SK-N-DZ (cell line): ENCODE measurements around the gene MPZL3.

Experiments
- DNase-seq: peaks from one replicate; pipeline ENCODE4 v3.0.0-alpha.2; 2015; ENCODE audit warnings: low spot score

MPZL3 gene

DNA sequence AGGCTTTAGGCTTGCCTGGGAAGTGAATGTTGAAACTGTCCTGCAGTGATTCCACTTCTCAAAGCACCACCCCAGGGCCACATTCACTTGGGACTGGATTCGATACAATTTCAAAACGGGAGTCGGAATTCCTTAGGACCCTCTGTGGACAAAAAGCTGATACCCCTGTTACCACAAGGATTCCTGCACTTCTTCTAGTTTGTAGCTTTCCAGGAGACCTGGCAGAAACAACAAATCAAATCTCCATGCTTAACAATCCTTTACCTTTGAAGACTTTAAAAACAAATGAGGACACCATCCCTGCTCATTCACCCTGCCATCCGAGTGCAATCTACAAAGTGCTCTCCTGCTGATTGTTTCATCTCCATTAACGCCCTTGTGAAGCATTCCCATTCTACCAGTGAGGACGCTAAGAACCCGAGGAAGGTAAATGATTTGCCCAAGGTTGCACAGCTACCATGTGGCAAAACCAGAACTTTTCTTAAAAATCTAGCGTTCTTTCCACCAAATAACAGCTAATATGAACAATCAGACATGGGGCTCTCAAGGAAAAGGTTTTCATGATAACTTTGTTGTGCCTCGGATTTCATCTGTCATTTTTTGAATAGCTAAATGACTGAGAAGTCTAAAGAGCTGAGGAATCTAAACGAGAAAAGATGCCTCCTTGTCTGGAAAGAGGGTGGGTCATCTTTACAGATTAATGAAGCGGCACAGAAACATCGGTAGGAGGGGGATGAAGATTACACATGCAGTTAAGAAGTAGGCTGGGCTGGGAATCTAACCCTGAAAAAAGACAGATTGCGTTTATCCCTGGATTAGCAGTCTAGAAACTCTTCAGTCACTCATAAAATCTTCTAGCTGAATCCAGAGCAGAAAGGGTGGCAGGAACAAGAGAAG is 12.7 kb upstream of the MPZL3 start:
- no peak for DNase-seq

DNA sequence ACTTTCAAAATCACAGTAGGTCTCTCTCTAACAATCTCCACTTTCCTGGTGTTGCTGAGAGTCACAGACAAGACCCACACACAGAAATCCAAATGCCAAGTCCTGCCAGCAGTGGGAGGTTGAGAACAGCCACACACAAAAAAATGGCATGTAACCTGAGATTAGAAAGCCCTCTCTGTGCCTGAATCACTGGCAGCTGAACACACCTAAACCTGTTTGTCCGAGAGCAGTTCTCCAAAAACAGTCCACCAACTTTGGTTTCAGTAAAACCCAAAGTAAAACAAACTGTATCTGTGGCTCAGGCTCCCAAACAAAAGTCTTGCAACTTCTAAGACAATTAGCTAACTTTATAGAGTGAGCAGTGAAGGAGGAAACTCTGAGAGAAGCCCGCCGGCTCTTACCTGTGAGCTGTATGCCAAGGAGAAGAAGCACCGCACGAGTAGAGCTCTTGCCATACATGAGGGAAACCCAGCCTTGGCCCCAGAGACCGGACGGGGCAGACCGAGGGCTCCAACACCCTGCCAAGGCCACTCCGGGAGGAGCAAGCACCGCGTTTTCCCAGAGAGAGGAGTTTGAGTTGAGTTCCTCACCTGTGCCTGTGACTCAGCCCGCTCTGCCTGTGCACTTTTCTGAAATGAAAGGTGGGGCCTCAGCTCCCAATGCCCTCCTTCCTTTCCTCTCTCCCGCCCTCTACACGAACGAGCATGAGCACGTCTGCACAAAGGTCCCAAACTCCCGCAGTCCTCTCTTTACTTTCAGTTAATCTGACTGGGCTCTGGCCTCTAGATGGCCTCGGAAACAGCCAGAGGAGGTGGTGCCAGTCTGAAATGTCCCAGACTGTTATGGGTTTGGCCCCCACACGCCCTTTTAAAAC is 11.8 kb upstream of the MPZL3 start, which contains the start of gene MPZL2:
TSS of gene MPZL2 (minus strand) at position 603 of the 874 bp plus-strand sequence. CDS start at position 459, 144 bp downstream.
- no peak for DNase-seq

DNA sequence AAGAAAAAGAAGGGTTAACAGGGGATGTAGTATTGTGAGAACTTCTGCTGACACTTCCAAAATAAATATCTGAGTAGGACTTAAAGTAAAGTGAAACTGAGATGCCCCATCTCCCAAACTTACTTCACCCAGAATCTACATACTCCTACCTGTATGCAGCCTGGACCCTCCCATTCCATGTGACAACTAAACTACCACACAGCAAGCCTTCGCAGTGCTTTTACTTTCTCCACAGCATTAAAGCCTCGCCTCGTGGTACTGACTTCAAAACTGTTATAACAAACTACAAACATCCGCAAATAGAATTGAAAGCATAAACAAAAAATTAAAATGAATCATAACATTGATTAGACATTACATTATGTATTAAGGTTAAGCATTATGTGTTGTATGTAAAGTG is 10.9 kb upstream of the MPZL3 start:
- no peak for DNase-seq

DNA sequence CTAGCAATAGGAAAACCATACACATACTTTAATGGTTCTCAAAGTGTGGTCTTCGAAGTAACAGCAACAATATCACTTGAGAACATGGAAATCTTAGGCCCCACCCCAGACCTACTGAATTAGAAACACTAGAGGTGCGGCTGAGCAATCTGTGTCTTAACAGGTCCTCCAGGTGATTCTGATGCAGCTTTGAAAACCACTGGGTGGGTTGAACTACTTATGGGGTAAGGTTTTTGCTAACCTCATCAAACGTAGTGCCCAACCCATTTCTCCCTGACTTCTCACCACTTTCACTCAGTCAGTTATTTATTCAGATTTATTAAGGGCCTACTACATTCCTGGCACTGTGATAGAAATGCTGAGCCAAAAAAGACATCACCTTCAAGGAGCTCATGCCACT is 8.2 kb upstream of the MPZL3 start:
- no peak for DNase-seq

DNA sequence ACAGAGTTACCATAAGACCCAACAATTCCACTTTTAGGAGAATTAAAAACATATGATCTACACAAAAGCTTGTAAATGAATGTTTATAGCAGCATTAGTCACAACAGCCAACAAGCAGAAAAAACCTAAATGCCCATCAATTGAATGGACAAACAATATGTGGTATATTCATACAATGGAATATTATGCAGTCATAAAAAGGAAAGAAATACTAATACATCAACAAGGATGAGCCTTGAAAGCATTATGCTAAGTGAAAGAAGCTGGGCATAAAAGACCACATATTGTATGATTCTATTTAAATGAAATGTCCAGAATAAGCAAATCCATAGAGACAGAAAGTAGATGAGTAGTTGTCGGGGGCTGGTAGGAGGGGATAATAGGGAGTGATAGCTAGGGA is 7.0 kb upstream of the MPZL3 start:
- DNase-seq = no peak

DNA sequence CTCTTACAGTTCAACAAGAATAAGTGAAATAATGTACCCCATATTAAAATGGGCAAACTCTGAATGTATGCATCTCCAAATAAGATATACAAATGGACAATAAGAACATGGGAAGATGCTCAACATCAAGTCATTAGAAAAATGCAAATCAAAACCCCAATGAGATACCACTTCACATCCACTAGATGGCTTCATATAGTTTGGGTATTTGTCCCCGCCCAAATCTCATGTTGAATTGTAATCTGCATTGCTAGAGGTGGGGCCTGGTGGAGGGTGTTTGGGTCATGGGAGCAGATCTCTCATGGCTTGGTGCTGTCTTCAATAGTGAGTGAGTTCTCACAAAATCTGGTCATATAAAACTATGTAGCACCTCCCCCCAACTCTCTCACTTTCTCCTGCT is 6.2 kb upstream of the MPZL3 start:
- DNase-seq = no peak

DNA sequence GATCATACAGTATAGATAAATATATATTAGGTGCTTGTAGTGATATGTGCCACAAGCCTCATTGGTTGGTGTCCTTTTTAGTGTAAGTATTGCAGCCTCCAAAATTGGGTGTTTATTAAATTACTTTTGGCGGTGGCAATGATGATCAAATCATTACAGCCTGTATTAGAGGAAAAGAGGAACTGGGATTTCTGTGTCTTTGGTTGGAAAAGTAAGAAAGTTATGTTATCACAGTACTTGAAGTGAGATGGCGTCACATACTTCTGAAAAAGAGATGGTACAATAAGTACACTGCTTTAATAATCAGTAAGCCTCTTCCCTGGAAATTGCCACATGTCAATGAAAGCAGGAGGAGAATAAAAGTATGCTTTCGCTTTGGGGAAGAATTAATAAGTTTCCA is 523 bp upstream of the MPZL3 start:
- DNase-seq = no peak

DNA sequence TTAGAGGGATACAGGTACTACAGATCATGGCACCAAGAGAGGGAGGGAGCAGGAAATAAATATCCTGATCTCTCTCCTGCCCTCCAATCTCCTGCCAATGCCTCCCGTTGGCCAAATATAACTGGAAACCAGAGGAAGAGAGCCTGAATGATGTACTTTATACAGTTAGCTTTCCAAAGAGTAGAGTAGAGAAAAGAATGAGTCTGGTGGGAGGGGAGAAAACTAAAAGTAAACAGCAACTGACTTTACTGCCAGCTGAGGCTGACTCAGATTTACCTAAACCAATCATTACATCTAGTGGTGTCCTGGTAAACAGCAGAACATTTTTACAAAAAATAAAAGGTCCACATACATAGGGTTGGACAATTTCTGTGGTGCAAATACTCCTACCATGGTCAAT is 5.1 kb downstream of the MPZL3 start:
- DNase-seq = no peak

DNA sequence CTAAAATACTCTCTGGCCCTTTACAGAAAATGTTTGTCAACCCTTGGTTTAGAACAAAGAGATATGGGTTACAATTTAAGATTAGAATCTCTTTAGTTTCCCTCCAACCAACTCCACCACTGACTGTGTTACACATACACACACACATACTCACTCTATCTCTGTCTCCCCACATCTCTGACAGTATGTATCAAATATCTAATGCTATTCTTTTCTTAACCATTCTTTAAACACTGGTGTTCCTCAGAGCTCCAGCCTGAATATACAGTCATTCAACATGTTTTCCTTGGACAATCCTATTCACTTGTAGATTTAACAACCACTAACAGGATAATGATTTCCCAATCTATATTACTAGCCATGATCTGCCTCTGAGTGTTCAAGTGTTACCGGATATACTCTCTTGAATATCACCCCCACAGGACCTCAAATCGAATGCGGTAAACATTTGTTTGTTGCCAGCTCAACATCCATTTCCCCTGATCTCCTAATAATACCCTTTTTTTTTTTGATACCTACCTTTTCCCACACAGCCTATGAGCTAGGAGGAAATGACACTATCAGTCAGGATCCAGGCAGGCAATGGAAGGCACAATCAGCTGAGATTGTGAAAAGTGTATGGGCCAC is 6.1 kb downstream of the MPZL3 start:
- DNase-seq = no peak

DNA sequence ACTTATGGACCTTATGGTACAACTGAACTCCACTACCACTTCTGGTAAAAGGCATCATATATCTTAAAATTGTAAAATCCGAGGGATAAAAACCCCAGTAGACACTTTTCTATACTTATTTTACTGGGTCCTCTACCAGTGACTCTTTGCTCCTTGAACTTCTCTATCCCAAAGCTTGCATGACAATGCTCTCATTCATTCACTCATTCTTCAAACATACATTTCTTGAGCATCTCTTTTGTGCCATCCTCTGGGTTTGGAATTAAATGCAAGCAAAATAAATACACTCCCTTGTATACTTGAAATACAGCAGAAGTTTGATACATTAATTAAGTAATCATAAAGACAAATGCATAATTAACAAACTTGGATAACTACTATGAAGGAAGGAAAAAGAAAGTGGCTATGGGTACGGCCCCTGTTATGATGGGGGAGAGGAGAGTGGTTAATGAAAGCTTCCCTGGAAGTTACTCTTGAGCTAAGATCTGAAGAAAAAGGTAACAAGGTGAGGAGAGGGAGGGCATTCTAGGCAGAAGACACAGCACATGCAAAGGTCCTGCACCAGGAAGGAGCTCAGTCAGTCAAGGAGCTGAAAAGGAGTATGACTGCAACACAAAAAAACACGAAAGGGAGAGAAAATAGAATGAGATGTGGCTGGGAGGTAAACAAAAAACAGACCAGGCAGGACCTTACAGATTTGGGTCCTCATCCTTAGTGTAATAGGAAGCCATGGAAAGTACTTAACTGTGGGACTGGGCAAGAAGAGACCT is 8.0 kb downstream of the MPZL3 start:
- no peak for DNase-seq

DNA sequence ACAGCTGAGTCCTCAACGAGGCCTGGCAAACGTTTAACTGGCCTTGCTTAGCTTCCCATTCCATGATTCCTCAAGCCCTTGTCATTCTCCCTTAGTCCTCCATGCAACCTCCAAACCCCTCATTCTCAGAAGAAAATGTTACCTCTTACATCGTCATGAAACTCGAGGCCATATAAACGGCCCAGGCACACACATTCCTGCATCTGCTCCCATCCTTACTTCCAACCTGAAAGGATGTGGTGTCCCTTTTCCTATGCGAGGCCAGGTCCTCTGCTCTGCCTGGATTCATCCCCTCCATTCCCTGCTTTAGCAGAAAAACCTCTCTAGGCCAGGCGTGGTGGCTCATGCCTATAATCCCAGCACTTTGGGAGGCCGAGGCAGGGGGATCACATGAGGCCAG is 9.0 kb downstream of the MPZL3 start:
- no peak for DNase-seq

DNA sequence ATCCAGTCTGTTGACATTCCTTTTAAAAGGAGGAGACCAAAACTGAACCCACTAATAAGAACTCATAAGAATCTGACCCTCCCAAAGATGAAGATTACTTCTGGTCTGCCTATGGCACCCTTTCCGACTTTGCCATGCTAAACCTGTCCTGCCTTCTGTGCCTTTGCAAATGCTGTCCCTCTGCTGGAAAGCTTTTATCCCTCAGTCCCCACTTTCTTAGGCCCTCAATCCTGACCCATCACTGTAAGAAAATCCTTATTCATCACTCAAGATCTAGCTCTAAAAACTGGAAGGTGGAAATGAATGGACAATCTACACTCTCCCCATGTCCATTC is 10.4 kb downstream of the MPZL3 start:
- no peak for DNase-seq

DNA sequence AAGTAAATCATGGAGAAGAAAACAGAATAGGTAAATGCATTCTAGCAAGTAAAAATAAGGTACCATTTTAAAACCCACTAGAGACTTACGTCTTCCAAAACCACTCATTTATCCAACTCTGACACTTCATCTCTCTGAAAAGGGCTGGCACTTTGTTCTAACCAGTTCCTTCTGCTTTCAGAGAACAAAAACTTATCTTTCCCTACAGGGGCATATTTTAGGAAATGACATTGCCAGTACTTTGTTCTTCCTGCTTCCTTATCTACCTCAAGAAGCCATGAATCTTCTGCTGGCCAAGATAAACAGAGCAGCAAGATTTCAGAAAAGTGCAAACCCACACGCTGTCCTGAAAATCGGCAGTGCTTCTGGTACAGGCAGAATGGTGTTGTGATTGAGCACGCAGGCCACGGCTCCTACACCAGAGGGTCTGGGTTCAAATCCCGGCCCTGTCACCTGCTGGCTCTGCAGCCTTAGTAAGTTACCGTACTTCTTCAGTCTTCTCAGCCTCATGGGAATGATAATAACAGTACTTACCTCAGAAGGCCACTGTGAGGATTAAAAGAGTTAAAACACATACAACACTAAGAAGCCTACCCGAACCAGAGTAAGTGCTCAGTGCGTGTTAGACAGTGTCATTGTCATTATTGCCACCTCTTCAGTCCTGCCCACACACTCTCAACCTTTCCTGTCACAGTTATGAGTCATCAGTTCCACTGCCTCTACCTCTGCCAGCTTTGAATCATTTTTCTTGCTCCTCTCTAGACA is 11.0 kb downstream of the MPZL3 start:
- DNase-seq = no peak

DNA sequence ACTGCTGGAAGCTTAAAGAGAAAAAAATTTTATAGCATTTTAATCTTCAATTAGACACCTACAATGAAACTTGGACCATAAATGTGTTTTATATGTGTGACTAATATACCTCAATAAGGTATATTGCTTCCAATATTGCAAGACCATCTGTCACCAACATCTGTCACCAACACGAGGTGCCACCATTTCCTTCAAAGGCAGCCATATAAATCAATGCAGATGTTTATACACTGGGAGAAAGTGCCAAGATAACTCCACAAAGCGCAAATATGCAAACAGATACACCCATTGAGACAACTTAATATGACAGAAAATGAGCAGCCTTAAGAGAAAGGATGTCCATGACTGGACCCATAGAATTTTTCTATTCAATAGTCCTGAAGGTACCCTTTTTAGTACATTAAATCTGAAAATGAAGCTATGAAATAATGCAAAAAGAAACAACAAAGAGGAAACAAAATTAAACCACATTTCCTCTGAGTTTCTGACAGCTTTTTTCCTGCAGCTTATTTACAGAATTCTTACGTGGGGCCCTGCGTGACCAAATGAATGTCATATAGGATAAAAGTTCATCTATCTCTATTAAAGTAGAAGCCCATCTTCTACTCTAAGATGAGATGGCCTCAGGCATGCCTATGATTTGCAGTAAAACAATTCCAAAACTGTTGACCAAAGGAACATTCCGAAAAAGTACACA is 12.5 kb downstream of the MPZL3 start:
- no peak for DNase-seq

DNA sequence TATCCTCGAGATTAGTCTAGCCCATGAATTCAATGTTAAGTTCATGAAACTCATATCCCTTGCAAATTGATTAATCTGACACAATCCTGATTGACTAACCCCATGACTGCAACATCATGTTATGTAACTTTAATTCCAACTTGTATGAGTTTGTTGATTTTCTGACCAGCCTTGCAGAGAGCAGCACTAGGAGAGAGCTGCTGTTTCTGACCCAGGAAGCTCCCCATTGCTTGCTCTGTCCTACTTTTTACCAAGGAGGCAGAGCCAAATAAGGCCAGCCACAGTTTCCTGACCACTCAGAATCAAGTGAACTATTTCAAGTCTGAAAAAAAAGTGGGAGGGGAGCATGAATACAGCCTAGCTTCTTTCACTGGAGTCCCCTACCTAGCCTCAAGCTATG is 13.2 kb downstream of the MPZL3 start:
- no peak for DNase-seq

DNA sequence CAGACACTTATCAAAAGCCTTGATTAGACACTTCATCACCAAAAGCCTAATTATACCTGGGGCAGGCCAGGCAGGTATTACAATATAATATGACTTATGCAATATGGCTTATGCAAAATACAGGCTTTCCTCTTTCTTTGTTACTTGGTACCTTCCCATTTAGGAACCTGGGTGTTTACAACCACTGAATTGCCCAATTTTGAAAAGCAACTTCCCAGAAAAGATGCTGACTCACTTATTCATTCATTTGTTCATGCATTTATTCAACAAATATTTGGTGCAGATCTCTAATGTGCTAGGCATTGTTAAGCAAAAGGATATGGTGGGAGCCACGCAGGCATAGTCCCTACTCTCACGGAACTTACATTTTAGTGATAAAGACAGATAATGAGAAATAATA is 13.7 kb downstream of the MPZL3 start:
- no peak for DNase-seq

DNA sequence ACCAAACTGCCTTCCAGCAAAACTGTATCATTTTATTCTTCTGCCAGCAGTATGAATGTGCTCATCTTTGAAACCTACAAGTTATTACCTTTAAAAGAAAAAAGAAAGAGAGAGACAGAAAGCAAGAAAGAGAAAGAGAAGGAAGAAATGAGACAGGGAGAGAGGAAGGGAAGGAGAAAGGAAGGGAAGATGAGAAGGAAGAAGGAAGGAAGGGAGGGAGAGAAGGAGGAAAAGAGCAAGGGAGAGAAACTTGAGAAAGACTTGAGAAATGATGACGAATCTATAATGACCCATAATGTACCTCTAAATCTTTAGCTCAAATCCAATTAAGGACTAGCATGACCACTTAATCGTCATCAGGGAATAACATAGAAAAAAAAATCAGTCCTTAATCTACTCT is 16.0 kb downstream of the MPZL3 start:
- DNase-seq = no peak

DNA sequence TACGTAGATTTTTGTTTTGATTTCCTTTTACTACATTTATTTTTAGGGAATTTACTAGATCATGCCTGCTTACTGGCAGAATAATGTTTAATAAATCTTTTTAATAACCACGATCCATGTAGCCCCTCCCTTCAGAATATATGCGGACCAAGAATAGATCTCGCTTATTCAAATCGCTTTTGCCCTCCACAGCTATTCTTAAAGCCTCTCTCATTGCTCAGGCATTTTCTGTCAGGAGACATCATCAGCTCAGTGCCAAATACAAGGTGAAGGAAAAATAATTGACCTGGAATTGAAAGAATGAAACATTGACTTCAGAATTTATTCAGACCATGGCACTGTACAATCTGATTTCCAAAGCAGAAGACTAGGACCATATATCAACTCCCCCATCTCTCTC is 17.3 kb downstream of the MPZL3 start:
- DNase-seq = no peak

DNA sequence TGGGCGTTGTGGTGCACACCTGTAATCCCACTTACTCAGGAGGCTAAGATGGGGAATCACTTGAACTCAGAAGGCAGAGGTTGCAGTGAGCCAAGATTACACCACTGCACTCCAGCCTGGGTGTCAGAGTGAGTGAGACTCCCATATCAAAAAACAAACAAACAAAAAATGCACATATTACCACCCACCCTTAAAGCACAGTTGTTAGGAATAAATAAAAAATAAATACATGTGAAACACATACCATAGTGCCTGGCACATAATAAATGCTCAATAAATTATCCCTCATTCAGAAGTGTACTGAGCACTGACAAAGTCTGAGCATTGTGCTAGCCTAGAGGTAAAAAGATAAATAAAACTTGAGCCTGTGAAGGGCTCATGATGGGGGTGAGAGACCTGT is 18.3 kb downstream of the MPZL3 start:
- DNase-seq = no peak

DNA sequence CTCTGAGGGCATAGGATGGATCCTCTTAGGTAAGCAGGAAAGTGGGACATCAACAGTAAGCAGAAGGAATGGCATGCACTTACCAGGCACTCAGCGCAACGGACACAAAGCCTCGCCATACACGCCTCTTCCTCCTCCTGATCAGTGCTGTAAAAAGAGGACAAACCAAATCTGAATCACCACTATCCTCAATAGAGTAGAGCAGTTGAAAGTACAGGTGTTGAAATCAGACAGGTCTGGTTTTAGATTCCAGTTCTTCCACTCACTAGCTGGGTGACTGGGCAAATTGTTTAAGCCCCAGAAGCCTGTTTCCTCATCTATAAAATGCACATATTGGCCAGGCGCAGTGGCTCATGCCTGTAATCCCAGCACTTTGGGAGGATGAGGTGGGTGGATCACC is 18.8 kb downstream of the MPZL3 start:
- no peak for DNase-seq
